SK-N-SH treated with all-trans-retinoic acid at 6 μM for 48 hours (cell line): Measurements from ENCODE around the gene COL4A5.

Experiments
- ATAC-seq: fragments of 200-7000 bp; cut with Tn5 transposase; 3 replicates; pipeline ENCODE4 v1.9.1; 2020; ENCODE audit warnings: mild to moderate bottlenecking, moderate library complexity
- ARNTL ChIP-seq: fragments of 450-650 bp; formaldehyde crosslinking; IDR thresholded peaks from 2 replicates; pipeline ENCODE4 v1.5.0; 2020; ENCODE audit warnings: low read depth, mild to moderate bottlenecking, moderate library complexity, borderline replicate concordance
- BACH2 ChIP-seq: fragments of 250-450 bp; sonication (Bioruptor Pico); IDR thresholded peaks from 2 replicates; pipeline ENCODE4 v1.9.0; 2021; ENCODE audit warnings: mild to moderate bottlenecking, borderline replicate concordance
- CREB5 ChIP-seq: fragments of 250-450 bp; sonication (Bioruptor Pico); IDR thresholded peaks from 2 replicates; pipeline ENCODE4 v1.5.1; 2020; ENCODE audit warnings: low read depth, mild to moderate bottlenecking, moderate library complexity
- CSDC2 ChIP-seq: fragments of 250-450 bp; sonication (Bioruptor Pico); IDR thresholded peaks from 2 replicates; pipeline ENCODE4 v1.5.0; 2020; ENCODE audit warnings: mild to moderate bottlenecking, moderate library complexity
- CSRNP3 ChIP-seq: fragments of 250-450 bp; sonication (Bioruptor Pico); IDR thresholded peaks from 2 replicates; pipeline ENCODE4 v1.5.1; 2021; ENCODE audit warnings: mild to moderate bottlenecking, moderate library complexity
- ESRRG ChIP-seq: fragments of 250-450 bp; sonication (Bioruptor Pico); IDR thresholded peaks from 2 replicates; pipeline ENCODE4 v1.6.1; 2021; ENCODE audit warnings: mild to moderate bottlenecking
- GLIS3 ChIP-seq: fragments of 250-450 bp; sonication (Bioruptor Pico); IDR thresholded peaks from 2 replicates; pipeline ENCODE4 v1.5.0; 2020; ENCODE audit warnings: mild to moderate bottlenecking, moderate library complexity
- ISL1 ChIP-seq: fragments of 250-450 bp; sonication (Bioruptor Pico); IDR thresholded peaks from 2 replicates; pipeline ENCODE4 v2.1.2; 2022; ENCODE audit warnings: mild to moderate bottlenecking, moderate library complexity
- OSR1 ChIP-seq: fragments of 250-450 bp; sonication (Bioruptor Pico); IDR thresholded peaks from 2 replicates; pipeline ENCODE4 v1.8.0; 2022; ENCODE audit warnings: moderate library complexity, mild to moderate bottlenecking, inconsistent platforms
- POU6F1 ChIP-seq: fragments of 250-450 bp; sonication (Bioruptor Pico); IDR thresholded peaks from 2 replicates; pipeline ENCODE4 v1.8.0; 2021; ENCODE audit warnings: low read depth, mild to moderate bottlenecking, moderate library complexity, borderline replicate concordance
- PPARA ChIP-seq: fragments of 250-450 bp; sonication (Bioruptor Pico); IDR thresholded peaks from 2 replicates; pipeline ENCODE4 v1.5.0; 2020; ENCODE audit warnings: mild to moderate bottlenecking, borderline replicate concordance
- RARB ChIP-seq: fragments of 250-450 bp; sonication (Bioruptor Pico); IDR thresholded peaks from 2 replicates; pipeline ENCODE4 v1.8.0; 2021; ENCODE audit warnings: mild to moderate bottlenecking, moderate library complexity
- TCF4 ChIP-seq: fragments of 250-450 bp; sonication (Bioruptor Pico); IDR thresholded peaks from 2 replicates; pipeline ENCODE4 v1.8.0; 2021; ENCODE audit warnings: mild to moderate bottlenecking, moderate library complexity, borderline replicate concordance
- TOX ChIP-seq: fragments of 250-450 bp; sonication (Bioruptor Pico); IDR thresholded peaks from 2 replicates; pipeline ENCODE4 v1.8.0; 2021; ENCODE audit warnings: mild to moderate bottlenecking, moderate library complexity, borderline replicate concordance
- ZFP3 ChIP-seq: fragments of 250-450 bp; sonication (Bioruptor Pico); IDR thresholded peaks from 2 replicates; pipeline ENCODE4 v1.5.0; 2020; ENCODE audit warnings: mild to moderate bottlenecking, moderate library complexity
- ZFP30 ChIP-seq: fragments of 450-650 bp; formaldehyde crosslinking; IDR thresholded peaks from 2 replicates; pipeline ENCODE4 v1.5.0; 2022; ENCODE audit warnings: mild to moderate bottlenecking, moderate library complexity
- TF ChIP-seq, protein P1 (sequence below): fragments of 250-450 bp; sonication (Bioruptor Pico); IDR thresholded peaks from 2 replicates; pipeline ENCODE4 v1.8.0; 2020; ENCODE audit warnings: mild to moderate bottlenecking, moderate library complexity, borderline replicate concordance
- TF ChIP-seq, protein P2 (sequence below): fragments of 250-450 bp; sonication (Bioruptor Pico); IDR thresholded peaks from 2 replicates; pipeline ENCODE4 v1.5.0; 2020; ENCODE audit warnings: mild to moderate bottlenecking, moderate library complexity

COL4A5 gene

GRCh38 chrX:108712886-108713285 is 273.2 kb downstream of the COL4A5 start:
- no peak for ATAC-seq

GRCh38 chrX:108722561-108722960 is 282.9 kb downstream of the COL4A5 start:
- TF ChIP-seq GLIS3 (no peak), BACH2 (CRISPR knock-in tag) (no peak), RARB (CRISPR knock-in tag) (no peak), CSRNP3 (CRISPR knock-in tag) (no peak), OSR1 (CRISPR knock-in tag) (no peak), CREB5 (CRISPR knock-in tag) (no peak), TCF4 (CRISPR knock-in tag) (no peak), ISL1 (CRISPR knock-in tag) (no peak), ZFP30 (no peak), CSDC2 (CRISPR knock-in tag) (no peak)
- TF ChIP-seq, protein P1, sequence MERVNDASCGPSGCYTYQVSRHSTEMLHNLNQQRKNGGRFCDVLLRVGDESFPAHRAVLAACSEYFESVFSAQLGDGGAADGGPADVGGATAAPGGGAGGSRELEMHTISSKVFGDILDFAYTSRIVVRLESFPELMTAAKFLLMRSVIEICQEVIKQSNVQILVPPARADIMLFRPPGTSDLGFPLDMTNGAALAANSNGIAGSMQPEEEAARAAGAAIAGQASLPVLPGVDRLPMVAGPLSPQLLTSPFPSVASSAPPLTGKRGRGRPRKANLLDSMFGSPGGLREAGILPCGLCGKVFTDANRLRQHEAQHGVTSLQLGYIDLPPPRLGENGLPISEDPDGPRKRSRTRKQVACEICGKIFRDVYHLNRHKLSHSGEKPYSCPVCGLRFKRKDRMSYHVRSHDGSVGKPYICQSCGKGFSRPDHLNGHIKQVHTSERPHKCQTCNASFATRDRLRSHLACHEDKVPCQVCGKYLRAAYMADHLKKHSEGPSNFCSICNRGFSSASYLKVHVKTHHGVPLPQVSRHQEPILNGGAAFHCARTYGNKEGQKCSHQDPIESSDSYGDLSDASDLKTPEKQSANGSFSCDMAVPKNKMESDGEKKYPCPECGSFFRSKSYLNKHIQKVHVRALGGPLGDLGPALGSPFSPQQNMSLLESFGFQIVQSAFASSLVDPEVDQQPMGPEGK (CRISPR knock-in tag), result no peak
- TF ChIP-seq, protein P2, sequence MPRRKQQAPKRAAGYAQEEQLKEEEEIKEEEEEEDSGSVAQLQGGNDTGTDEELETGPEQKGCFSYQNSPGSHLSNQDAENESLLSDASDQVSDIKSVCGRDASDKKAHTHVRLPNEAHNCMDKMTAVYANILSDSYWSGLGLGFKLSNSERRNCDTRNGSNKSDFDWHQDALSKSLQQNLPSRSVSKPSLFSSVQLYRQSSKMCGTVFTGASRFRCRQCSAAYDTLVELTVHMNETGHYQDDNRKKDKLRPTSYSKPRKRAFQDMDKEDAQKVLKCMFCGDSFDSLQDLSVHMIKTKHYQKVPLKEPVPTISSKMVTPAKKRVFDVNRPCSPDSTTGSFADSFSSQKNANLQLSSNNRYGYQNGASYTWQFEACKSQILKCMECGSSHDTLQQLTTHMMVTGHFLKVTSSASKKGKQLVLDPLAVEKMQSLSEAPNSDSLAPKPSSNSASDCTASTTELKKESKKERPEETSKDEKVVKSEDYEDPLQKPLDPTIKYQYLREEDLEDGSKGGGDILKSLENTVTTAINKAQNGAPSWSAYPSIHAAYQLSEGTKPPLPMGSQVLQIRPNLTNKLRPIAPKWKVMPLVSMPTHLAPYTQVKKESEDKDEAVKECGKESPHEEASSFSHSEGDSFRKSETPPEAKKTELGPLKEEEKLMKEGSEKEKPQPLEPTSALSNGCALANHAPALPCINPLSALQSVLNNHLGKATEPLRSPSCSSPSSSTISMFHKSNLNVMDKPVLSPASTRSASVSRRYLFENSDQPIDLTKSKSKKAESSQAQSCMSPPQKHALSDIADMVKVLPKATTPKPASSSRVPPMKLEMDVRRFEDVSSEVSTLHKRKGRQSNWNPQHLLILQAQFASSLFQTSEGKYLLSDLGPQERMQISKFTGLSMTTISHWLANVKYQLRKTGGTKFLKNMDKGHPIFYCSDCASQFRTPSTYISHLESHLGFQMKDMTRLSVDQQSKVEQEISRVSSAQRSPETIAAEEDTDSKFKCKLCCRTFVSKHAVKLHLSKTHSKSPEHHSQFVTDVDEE (CRISPR knock-in tag), result no peak
- ATAC-seq, result no peak

More at GRCh38 chrX:108712886-108713285, 273.2 kb downstream of the COL4A5 start:
- no peak for TF ChIP-seq POU6F1 (CRISPR knock-in tag)
- TF ChIP-seq, protein P2 (CRISPR knock-in tag), result no peak
- no peak for TF ChIP-seq ZFP3
- TF ChIP-seq ISL1 (CRISPR knock-in tag), result no peak
- TF ChIP-seq ESRRG (CRISPR knock-in tag), result no peak
- TF ChIP-seq PPARA (CRISPR knock-in tag), result no peak
- no peak for TF ChIP-seq ARNTL (CRISPR knock-in tag)
- no peak for TF ChIP-seq CSDC2 (CRISPR knock-in tag)
- TF ChIP-seq GLIS3, result no peak
- TF ChIP-seq OSR1 (CRISPR knock-in tag), result no peak
- TF ChIP-seq RARB (CRISPR knock-in tag), result no peak
- TF ChIP-seq TOX, result no peak
- no peak for TF ChIP-seq BACH2 (CRISPR knock-in tag)
- TF ChIP-seq CREB5 (CRISPR knock-in tag), result no peak
